SH-SY5Y (cell line): ENCODE data around the gene PLAC9.

Experiments used
- GATA2 ChIP-seq: IDR thresholded peaks from 2 replicates; pipeline ENCODE4 v1.6.1; 2011; ENCODE audit warnings: mild to moderate bottlenecking, low read depth, low read length
- GATA3 ChIP-seq: IDR thresholded peaks from 2 replicates; pipeline ENCODE4 v1.6.1; 2011; ENCODE audit warnings: low read depth, mild to moderate bottlenecking, low read length, moderate library complexity

DNA sequence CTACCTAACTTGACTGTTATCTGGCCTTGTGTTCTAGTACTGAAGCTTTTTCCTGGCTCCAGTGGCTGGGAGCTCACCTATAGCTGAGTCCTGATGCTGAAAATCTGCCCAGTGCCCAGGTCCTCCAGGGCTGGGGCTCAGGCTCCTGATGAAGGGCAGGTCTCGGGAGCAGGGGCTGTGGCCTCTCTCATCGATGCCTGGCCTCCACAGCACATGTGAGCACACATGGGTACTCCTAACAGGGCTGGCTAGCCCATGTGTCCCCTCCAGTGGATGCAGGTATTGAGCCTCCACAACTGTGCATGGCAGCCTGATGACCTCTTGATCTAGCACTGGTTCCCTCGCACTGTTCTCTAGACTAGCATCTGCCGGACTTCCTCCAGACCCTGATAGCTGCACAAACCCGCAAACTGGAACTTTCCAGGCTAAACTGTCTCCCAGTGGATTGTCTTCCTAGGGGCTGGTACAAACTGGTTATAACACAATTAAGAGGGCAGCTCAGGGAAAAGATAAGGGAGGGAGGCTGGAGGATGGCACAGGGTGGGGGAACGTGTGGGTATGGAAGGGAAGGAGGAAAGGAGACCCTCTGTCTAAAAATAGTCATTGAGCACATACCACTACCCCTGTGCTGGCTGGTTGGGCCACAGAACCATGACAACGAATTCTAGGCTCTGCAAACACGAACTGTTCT is 35.1 kb downstream of the PLAC9 start:
- no peak for TF ChIP-seq GATA3
- no peak for TF ChIP-seq GATA2
